ENCODE results near the gene VAV3. TPM values are rescaled to one million over a fixed set of nuclear protein-coding genes. Genes with fewer than 3 reads are reported as not detected.
"Not testable (repeated sequence)": the region's sequence is repeated elsewhere in the genome, so short reads cannot be mapped to it uniquely, and the experiment has no call there.

Gene VAV3
- total RNA-seq, 1 donor from 2014 or later, result 57.5 TPM

DNA sequence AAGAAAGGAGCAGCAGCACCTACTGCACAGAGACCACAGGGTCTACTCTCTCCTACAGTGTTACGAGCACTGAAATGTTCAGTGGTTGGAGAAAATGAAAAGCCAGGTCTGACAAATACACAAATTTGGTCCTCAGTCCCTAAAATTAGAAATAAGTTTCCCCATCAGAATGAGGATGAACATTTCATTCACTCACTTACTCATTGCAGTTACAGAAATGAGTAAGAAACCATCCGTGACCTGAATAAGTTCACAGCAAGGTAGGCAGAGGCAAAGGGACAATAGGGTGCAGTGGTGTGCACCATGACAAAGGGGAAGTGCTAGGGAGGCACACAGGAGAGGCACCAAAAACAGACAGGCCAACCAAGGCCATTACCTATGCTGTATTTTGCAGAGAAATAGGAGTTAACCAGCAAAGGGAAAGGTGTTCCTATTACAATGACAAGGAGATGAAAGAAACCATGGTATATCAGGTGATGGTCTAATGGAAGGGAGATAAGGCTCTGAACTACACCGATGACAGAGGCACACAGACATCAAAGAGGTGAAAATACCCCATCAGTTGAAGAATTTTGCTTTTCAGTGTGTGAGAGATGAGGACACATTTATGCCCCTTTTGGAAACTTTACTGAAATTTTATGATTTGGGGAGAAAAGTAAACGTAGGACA is 29.4 kb downstream of the VAV3 start:
- DNase-seq (ENCODE audit: low spot score), result no peak

DNA sequence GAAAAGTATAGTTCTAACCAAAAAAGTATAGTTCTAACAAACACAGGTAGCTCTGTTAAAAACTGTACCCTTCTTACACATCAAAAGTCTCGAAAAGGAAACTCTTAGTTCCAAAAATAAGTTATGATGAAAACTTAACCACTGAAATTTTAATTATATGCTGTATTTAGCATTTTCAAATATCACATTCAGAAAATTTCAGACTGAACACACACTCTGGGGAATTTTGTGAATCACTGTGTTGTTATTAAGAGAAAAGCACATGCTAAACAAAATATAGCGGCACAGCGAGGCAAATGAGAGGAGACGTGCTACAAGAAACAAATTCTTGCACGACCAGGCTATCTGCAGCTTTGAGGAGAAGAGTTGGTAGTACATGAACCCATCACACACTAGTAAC is 30.4 kb downstream of the VAV3 start:
- no peak for DNase-seq (ENCODE audit: low spot score)

DNA sequence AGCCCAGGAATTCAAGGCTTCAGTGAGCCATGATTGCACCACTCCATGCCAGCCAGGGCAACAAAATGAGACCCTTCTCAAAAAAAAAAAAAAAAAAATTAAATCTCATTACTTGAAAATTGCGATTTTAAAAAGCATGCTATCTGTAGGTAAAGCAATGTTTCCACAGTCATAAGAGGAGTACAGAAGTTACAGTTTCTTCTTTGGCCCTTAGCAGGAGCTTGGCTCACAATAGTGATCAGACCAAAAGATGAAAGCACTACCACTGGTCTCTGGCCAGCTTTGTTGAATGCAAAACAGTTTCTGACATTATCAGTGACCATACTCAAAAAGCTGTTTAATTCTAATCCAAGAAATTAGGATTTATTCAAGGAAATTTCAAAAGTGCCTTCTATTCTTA is 31.2 kb downstream of the VAV3 start:
- no peak for DNase-seq (ENCODE audit: low spot score)

DNA sequence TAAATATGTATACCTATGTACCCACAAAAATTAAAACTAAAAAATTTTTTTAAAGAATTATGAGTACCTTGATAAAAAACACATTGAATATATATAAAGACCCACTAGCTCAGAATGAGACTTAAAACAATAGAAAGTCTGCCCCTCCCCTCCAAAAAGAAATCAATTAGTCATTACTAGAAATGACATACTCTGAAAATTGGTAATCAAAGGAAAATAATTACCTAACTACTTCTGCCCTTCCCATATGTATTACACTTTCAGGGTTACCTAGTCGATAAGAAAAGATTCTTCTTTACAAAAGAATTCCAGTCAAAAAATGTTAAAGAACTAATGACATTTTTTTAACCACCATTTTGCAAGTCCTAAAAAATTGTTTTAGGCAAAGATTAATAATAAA is 34.7 kb downstream of the VAV3 start:
- no peak for DNase-seq (ENCODE audit: low spot score)

DNA sequence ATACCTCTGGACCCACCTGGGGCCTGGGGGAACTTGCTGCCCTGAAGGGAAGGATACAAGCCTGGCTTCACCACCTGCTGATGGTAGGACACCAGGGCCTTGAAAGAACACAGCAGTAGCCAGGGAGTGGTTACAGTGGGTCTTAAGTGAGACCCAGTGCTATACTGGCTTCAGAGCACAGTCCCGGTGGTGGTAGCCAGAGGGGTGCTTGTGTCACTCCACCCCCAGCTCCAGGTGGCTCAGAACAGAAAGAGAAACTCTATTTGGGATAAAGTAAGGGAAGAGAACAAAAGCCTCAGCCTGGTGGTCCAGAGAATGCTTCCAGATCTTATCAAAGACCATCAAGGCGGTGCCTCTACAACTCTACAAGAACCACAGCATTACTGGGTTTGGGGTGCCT is 37.2 kb downstream of the VAV3 start:
- DNase-seq (ENCODE audit: low spot score), result no peak

DNA sequence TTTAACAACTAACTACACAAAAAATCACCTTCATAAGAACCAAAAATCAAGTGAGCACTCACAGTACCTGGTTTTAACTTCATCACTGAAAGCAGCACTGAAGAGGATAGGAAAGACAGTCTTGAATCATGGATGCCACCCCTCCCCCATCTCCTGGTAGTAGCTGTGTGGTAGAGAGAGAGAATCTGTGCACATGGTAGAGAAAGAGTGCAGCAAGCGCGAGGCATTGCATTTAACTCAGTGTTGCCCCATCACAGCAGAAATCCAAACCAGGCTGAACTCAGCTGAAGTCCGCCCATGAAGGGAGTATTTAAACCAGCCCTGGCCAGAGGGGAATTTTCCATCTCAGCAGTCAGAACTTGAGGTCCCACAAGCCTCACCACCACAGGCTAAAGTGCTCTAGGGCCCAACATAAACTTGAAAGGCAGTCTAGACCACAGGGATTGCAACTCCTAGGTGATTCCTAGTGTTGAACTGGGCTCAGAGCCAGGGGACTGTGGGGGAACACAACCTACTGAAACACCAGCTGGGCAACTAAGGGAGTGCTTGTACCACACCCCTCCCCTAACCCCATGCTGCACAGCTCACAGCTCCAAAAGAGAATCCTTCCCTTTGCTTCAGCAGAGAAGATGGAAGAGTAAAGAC is 38.4 kb downstream of the VAV3 start:
- no peak for DNase-seq (ENCODE audit: low spot score)

DNA sequence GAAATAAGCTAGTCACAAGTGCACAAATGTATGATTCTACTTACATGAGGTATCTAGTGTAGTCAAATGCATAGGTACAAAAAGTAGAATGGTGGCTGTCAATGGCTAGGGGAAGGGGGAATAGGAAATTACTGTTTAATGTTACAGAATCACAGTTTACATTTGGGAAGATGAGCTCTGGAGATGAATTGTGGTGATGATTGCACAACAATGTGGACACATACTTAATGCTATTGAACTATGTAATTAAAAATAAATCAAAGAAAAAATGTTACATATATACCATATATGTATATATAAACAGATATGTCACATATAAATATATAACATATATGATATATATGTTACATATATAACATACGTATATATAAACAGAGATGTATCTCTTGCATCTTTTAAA is 39.4 kb downstream of the VAV3 start:
- DNase-seq (ENCODE audit: low spot score), result no peak

DNA sequence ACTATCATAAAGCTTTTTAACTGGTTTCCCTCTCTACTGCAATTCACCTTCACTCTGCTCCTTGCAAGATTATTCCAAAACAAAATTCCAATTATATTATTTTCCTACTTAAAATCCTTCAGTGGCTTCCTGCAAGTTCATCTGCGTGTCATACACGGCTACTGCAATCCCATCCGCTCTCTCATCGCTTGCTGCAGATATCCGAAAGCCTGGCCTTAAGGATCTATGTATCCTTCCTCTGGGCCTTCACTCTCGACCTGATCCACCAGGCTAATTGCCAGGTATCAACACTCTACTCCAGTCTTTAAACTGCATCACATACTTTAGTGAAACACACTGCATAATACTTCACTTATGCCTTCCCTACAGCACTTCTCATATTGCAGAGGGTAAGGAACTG is 44.0 kb downstream of the VAV3 start:
- no peak for DNase-seq (ENCODE audit: low spot score)

DNA sequence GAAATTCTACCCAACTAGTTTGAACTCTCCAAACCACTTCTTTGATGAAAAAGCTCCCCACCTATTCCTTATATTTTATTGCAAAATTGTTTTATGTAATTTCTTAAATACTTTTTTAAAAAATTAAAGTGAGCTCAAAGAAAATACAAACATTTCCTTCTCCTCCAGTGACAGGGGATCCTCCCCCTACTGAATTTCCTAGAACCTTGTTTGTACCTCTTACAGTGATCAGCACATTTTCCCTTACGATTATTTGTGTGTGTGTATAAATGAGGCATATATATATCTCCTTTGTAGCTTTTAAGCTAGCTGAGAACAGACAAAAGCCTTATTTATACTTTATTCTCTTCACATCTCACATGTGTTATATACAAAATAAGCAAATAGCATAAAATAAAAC is 44.4 kb downstream of the VAV3 start:
- no peak for DNase-seq (ENCODE audit: low spot score)

DNA sequence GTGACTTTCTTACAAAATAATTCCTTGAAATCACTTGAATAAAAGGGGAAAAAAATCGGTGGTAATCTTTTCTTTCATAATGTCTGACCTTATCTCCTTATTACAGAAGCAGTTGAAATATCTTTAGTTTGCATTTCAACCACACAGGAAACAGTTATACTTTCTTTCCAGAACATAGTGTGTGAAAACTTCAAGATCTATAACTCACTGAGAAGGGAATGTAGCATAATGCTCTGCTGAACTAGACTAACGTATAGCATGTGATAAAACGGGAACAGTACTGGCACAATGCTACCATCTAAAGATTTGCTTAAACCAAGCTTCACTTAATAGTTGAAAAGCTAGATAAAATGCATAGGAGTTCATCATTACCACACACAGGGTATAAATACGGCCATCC is 45.0 kb downstream of the VAV3 start:
- DNase-seq (ENCODE audit: low spot score), result no peak

DNA sequence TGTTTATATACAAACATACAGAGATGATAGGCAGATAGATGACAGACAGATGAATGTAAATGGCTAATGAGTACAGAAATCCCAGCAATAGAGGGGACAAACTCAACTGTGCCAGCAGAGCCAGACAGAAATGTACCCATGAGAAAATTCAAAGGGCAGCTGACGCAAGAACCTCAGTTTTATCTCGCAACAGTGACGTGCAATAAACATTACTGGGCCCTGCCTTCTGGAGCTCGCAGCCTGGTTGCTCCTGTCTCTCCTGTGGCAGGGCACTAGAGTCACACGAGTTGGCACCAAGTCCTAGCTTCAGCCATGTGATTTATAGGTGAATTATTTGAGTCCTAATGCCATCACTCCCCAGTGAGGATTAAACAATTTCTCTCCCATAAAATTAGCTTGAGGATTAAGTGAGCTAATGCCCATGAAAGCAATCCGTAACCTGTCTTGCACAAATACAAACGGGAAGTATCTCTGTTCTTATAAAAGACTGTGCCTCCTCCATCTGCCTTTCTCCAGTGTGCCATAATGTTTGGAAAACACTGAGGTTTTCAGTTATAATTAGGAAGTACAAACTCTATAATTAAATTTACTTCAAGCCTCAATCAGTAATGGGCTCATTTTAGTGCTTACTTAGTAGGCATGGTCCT is 50.7 kb downstream of the VAV3 start:
- DNase-seq (ENCODE audit: low spot score), result no peak

DNA sequence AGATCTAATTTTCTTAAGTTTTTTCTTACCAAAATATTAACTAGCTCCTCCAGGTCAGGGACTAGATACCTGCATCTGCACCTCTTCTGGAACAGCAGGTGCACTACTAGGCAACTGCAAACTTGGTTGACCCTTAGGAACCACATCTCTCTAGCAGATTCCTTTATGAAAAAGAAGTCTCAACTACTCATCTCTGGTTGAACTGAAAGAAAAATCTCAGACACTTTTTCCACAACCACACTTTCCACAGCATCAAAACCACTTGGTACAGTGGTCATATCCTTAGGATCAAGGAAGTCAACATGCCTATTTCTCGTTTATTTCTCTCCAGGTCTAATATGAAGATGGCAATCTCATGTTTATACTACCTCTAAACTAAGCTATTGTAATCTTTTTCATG is 52.3 kb downstream of the VAV3 start:
- DNase-seq (ENCODE audit: low spot score), result no peak

DNA sequence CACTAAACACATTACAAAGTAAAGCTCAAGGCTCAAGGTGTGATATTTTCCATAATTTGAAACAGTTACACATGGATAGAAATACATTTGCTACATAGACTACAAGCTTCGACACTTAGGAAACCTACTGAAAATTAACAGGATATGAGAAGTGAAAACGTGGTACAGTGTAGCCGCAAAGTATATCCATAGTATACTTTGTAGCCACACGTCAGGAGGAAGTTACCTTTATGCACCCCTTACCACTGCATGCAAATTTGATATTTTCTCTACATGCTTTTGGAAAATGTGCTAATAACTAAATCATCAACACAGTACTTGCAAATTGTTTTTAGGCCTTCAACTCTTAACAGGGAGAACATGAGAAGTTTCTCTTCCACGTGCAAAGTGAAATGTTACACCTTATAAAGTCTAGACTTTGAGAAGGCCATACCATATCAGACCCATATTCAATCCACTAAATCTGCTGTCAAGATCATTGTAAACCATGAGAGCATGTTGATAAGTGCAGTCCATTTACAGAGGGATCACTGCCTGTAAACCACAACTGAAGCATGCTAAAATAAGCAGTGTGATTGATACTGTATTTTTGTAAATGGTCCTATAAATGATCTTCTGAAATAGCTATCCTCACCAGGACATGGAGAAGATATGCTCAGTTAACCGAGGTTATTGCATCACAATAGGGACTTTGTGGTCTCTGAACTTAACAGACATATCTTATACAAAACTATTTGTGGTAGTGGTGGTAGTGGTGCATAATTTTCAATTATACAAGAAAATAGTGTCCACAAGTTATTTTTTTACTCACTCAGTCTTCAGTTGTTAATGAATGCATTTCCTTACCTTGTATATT is 64.7 kb downstream of the VAV3 start:
- no peak for DNase-seq (ENCODE audit: low spot score)

DNA sequence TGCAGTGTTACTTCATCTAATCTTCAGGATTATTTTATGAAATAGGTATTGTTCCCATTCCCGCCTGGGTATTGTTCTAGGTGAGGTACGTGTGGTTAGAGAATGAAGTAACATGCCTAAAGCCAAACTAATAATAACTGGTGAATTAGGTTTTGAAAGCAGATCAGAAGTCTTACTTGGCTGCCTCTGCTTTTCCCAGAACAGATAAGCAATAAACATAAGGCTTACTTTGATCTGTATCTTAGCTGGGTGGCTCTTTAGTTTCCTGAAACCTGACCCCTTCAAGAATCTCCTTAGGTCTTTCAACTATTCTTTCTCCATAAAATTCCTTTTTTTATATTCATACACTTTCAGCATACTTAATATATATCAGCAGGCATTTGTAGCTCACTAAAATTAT is 65.3 kb downstream of the VAV3 start:
- no peak for DNase-seq (ENCODE audit: low spot score)

DNA sequence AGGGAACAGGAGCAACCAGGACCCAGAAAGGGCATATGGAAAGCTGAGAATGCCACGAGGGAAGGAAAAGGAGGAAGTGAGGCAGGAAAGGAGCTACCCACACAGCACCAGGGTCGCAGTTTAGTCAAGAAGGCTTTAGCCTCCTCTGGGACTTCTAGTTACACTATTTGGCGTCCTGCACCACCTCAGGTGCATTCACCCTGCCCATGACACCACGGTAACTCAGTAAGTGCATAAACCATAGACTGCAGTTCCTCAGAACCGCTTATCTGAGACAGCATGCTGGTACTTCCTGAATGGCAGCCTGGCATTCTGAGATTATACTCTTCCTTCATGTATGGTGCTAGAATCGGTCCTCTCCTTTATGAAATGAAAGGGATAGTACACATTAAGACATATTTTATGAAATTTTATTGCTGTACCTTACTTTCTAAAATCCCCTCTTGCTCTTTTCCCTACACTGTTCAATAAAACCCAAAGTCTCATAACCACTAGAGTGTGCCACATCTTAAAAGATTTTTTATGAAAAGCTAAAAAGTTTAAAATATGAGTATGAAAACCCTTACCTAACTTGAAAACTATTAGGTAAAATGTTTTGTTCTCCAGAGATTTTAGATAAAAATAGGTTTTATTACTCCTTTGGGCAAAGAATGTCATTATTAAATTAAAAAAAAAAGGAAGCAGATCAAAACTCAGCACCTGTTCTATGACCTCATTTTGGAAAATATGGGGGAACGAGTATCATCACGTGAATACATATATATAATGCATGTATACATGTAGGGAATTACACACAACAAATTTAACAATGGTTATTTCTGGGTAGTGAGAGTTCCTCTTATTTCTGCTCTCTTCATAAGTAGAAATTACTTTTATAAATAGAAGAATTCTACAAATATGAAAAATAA is 67.3 kb downstream of the VAV3 start:
- no peak for DNase-seq (ENCODE audit: low spot score)

DNA sequence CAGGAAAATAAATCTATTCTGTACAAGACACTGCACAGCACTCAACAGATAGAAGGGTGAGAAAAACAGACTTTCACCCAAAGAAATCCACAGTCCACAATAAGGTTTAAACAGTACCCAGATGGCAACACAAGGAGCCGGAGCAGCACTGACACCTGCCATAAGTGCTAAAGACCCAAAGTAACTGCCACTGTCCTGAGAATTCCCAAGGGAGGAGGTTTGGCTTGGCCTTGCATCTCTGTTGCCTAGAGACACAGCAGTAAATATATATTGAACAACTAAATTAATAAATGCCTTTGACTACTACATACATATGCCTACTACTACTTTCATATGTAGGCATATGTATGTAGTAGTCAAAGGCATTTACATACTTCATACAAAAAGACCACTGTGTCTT is 68.0 kb downstream of the VAV3 start:
- no peak for DNase-seq (ENCODE audit: low spot score)

DNA sequence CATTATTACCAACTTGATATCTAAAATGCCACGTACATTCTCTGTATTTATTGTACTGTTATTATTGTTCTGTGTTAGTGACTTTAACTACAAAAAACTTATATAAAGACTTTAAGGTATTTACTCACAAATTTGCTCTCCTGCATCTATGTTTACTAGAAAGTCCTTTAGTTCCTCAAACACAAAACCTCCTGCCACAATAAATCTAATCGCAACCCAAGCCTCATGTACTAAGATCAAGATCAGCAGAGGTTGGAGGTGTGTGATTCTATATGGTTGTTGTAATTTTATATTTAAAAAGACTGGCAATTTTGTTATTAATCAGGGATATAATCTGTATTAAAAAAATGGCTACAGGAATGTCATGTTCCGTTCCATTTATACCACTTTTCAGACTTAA is 68.6 kb downstream of the VAV3 start:
- no peak for DNase-seq (ENCODE audit: low spot score)

DNA sequence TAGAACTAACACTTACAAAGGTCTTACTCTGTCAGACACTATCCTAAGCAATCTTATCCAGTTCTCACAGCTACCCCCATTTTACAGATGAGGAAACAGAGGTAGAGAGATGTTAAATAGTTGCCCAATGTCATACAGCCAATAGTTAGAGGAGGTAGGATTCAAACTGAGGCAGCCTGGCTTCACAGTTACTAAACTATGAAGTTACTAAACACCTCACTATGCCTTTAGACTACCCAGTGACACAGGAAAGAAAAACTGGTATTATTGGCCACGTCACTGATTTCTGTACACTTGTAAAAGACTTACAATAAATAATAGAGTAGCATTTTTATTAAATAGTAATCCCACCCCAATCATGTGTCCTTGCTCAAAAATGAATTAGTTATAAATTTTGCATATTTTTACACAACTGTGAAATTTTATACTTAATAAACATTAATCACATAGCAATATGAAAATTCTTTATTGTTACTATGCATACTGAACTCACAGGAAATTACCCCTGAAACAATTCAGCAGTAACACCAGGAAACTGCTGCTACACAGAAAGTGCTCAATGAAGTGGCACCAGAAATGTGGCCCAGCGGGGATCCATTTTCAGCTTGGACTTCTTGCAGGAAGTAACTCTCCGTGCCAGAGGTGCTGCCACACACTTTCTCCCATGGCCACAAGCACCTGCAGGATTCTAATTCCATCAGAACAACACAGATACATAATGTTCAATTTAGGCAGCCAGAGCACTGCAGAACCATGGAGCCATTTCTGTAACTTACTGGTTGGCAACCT is 69.4 kb downstream of the VAV3 start:
- DNase-seq (ENCODE audit: low spot score), result no peak

DNA sequence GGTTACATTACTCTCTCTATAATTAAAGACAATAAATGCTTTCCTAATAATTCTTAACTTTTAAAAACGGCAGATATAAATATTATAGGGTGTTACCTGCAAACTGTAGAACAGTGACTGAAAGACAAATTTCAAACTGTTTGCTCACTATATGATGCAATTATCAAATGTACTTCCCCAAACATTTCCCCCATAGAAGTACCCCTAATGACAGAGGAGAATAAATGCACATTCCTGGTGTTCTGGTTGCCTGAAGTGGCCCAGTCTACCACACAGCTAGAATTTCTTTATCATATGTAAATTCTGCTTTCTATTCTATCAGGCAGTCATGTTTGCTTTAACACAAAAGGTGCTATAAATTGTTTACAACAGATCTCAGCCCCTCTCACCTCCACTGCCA is 70.4 kb downstream of the VAV3 start:
- no peak for DNase-seq (ENCODE audit: low spot score)

DNA sequence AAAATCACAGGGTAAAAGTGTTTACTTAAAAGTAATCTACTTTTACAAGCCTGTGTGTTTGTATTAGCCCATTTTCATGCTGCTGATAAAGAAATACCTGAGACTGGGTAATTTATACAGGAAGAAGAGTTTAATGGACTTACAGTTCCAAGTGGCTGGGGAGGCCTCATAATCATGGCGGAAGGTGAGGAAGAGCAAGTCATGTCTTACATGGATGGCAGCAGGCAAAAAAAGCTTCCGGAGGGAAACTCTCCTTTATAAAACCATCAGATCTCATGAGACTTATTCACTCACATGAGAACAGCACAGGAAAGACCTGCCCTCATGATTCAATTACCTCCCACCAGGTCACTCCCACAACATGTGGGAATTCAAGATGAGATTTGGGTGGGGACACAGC is 71.6 kb downstream of the VAV3 start:
- DNase-seq (ENCODE audit: low spot score), result not testable (repeated sequence)

DNA sequence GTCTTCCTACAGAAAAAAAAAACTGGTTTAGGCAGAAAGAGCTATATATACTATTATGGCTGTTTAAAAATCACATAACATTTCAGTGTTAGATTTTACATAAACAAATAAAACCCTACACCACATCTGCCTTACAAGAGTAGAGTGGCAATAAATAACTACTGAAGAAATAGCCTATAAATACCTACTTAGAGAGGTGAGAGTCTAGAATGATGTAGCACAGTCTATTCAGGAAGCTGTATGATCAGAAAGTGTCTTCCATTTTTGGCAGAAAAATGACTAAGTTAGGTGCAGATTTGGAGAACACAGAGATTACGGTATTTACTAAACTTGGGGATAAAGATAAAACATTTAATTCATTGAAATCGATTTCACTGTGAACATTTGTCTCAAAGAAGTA is 75.5 kb downstream of the VAV3 start:
- no peak for DNase-seq (ENCODE audit: low spot score)
